Measurements from ENCODE around the gene MMP20. TPM values are rescaled to one million over a fixed set of nuclear protein-coding genes. Genes with fewer than 3 reads are reported as not detected.

Gene MMP20
- total and polyA plus RNA-seq, 2 donors (not counting 3 experiments of a cell fraction or from before 2014, with no cell fraction given): not detected

DNA sequence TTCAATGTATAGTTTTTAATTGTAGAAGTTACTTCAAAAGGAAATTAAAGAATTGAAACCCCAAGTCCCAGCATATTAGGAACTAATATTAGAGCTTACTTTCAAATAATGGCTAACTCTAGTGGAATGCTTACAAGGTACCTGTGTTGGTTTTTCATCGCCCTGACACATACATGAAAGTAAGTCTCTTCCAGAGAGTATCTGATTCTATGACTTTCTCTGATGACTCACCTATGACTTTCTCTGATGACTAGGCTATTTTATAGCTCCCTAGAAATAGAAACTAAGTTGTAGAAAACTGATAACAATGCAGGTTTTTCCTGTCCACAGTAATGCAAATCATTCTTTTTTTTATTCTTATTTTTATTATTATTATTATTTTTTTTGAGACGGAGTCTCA is 61.0 kb downstream of the MMP20 start:
- Histone ChIP-seq H3K4me1 (ENCODE audit: control insufficient read depth, extremely low read depth, insufficient read depth, low read length) (peaks cover 3% of the 10 kb centered on the region), H3K79me2 (ENCODE audit: control insufficient read depth, insufficient read depth, low read length) (no peaks in the 10 kb centered on the region), H3K4me3 (replicated peaks in 1 of 3; ENCODE audit: insufficient read depth in 1 of 3, low read depth in 1 of 3, low read length in 3 of 3) (no peak overlapping the region), H3K9me1 (replicated peaks; ENCODE audit: control insufficient read depth, extremely low read depth, insufficient read depth, low read length) (no peaks in the 10 kb centered on the region), H3K9ac (replicated peaks; ENCODE audit: extremely low read depth, insufficient read depth, low read length) (no peak overlapping the region), H3K27ac (ENCODE audit: insufficient read depth, low read depth, low read length) (no peak overlapping the region), H2AFZ (ENCODE audit: low read depth, low read length) (no peak overlapping the region), H4K20me1 (replicated peaks; ENCODE audit: control insufficient read depth, extremely low read depth, insufficient read depth, low read length) (no peaks in the 10 kb centered on the region), H3K27me3 (ENCODE audit: control insufficient read depth in 2 of 2, insufficient read depth in 2 of 2, low read length in 2 of 2) (no peaks in the 10 kb centered on the region), H3K9me3 (replicated peaks; ENCODE audit: control insufficient read depth, insufficient read depth, low read length) (no peaks in the 10 kb centered on the region), H3K4me2 (ENCODE audit: insufficient read depth, low read length) (no peak overlapping the region), H3K36me3 (ENCODE audit: control insufficient read depth in 2 of 2, extremely low read depth in 1 of 2, insufficient read depth in 2 of 2, low read length in 2 of 2) (no peaks in the 10 kb centered on the region)
- FAIRE-seq (peak; percentile 48), DNase-seq (ENCODE audit: low read depth, low spot score) (peak; percentile 59)
- TF ChIP-seq, protein P1, sequence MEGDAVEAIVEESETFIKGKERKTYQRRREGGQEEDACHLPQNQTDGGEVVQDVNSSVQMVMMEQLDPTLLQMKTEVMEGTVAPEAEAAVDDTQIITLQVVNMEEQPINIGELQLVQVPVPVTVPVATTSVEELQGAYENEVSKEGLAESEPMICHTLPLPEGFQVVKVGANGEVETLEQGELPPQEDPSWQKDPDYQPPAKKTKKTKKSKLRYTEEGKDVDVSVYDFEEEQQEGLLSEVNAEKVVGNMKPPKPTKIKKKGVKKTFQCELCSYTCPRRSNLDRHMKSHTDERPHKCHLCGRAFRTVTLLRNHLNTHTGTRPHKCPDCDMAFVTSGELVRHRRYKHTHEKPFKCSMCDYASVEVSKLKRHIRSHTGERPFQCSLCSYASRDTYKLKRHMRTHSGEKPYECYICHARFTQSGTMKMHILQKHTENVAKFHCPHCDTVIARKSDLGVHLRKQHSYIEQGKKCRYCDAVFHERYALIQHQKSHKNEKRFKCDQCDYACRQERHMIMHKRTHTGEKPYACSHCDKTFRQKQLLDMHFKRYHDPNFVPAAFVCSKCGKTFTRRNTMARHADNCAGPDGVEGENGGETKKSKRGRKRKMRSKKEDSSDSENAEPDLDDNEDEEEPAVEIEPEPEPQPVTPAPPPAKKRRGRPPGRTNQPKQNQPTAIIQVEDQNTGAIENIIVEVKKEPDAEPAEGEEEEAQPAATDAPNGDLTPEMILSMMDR (IDR thresholded peaks at IDR 0.05; ENCODE audit: extremely low read depth in 1 of 2, insufficient read depth in 1 of 2, low read depth in 1 of 2, low read length in 2 of 2): no peak
- TF ChIP-seq EZH2 (IDR thresholded peaks at IDR 0.05; ENCODE audit: borderline replicate concordance, low read depth, low read length, severe bottlenecking) (no peak), POLR2A (IDR thresholded peaks at IDR 0.05; ENCODE audit: low read depth, low read length) (no peak), MYC (IDR thresholded peaks at IDR 0.05; ENCODE audit: low read depth, low read length) (no peak), POLR2AphosphoS5 (IDR thresholded peaks at IDR 0.05; ENCODE audit: insufficient read depth, low read depth, low read length) (no peak), FOS (IDR thresholded peaks at IDR 0.05; ENCODE audit: borderline replicate concordance, insufficient read depth, low read length) (peak; percentile 86), GATA2 (IDR thresholded peaks at IDR 0.05; ENCODE audit: insufficient read depth, insufficient read length, low read depth, low read length) (peak; percentile 18), JUN (IDR thresholded peaks at IDR 0.05; ENCODE audit: borderline replicate concordance, insufficient read depth, insufficient read length, low read depth) (peak; percentile 86)
- TF ChIP-seq, protein P2, sequence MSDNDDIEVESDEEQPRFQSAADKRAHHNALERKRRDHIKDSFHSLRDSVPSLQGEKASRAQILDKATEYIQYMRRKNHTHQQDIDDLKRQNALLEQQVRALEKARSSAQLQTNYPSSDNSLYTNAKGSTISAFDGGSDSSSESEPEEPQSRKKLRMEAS (IDR thresholded peaks at IDR 0.05; ENCODE audit: insufficient read depth, insufficient read length): no peak
- dilution Hi-C loops (cut with MboI; ENCODE audit: extremely low pct_ligation_motif_present, low sequenced_read_pairs) (no loop called here), intact Hi-C loops (cut with micrococcal nuclease) (no loop called here)
- BruUV-seq (replicated peaks): no TSS peak
- ChIA-PET CTCF (interaction anchor here (0.7 to 1.4 kb wide), 9 partner anchors 8 to 222 kb away, joined by 3 to 7 read pairs (median 4); no protein-coding TSS in a partner anchor), POLR2A (no interaction called here)

Data from endothelial cell of umbilical vein (primary cell).